GM15510 (cell line): ENCODE measurements around the gene RAMP1.

Source experiments
- POLR2A ChIP-seq: IDR thresholded peaks from 3 replicates; pipeline ENCODE4 v1.6.1; 2011; ENCODE audit warnings: borderline replicate concordance; ENCODE audit not compliant: insufficient read length; ENCODE audit errors: extremely low read depth

Gene RAMP1

DNA sequence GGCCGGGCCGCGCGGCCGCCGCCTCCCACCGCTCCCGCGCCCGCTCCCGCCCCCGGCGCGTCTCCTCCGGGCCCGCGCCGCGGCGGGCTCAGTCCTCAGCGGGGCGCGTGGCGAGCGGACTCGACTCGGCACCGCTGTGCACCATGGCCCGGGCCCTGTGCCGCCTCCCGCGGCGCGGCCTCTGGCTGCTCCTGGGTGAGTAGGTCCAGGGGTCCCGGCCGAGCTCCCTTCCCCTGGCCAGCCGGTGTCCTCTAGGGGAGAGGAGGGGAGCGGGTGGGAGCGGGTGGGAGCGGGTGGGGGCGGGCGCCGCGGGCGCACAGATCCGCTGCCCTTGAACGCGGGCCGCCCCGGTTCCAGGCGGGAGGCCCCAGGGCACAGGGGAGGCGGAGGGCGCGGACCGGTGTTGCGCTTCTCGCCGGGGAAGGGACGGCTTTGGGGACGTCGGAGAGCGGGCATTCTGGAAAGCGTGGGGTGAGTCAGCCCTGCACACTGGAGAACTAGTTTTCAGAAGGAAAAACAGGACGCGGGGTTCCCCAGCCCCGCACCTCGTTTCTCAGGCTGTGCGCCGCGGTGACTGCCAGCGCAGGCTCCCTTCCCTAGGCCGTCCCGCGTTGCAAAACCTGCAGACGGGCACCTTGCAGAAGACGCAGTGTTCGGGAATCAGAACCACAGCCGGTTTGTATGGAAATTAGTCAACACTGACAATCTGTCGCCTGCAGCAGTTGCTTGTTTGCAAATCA is at the start of gene RAMP1:
Gene RAMP1, plus strand, starts transcription at position 91 of the 740 bp plus-strand sequence. Its CDS starts 53 bp downstream, at position 144.
- no peak for TF ChIP-seq POLR2A

DNA sequence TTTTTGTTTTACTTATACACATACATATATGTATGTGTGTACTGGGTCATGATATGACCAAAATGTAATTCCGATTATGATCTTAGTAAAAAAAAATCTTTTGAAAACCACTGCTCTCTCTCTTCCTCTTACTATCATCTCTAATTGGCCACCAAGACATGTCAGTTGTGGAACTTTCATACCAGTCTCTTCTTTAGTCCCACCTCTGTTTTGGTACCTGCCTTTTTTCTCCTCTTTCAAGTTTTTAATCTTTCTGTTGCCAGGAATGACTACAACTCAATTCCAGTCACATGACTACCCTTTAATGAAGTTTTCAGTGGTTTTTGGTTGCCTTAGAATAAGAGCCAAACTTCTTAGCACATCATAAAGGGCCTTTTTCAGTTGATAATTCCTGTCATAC is 43.8 kb upstream of the RAMP1 start:
- TF ChIP-seq POLR2A, result no peak

DNA sequence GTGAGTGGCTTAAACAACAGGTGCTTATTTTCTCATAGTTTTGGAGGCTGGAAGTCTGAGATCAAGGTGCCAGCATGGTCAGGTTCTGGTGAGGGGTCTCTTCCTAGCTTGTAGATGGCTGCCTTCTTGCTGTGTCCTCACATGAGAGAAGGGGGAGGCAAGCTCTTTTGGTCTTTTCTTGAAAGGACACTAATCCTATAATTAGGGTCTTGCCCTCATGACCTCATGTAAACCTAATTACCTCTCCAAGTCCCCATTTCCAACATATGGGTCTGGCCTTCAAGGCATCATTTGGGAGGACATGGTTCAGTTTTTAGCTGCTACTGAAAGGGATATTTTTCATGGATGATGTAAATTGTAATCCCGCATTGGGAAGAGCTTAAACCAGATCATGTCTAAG is 42.9 kb upstream of the RAMP1 start:
- no peak for TF ChIP-seq POLR2A

DNA sequence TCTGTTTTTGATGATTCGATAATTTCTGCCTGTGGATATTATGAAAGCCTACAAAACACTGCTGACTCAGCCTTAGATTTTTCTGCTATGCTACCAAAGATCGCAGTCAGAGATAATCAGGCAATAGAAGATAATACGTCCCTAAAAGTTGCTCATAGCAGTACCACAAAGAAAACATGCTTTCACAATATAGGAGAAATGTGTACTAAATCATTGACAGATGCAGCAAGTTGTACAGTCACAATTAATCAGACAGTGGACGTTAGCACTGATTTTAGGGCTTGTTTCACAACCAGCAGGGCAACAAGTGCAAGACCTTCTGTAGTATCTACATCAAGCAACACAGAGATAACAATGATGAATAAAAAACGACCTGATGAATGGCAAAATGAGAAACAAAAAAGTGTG is 41.4 kb upstream of the RAMP1 start:
- no peak for TF ChIP-seq POLR2A

DNA sequence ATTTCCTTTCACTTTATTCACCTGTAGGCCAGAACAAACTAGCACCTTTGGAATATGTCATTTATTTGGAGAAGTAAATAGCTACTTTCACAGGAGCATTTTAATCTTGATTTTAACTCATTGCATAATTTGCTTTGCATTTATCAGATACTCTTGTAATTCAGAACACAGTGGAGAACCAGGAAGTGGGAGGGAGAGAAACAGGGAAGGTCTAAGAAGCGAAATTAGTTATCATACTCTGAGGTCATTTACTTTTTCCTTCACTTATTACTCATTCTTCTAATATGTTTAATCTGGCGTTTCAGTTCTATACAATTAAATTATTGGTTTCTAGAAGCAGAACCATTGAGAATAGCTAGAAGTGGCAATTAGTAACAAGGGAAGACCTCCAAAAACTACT is 40.2 kb upstream of the RAMP1 start:
- TF ChIP-seq POLR2A, result no peak

DNA sequence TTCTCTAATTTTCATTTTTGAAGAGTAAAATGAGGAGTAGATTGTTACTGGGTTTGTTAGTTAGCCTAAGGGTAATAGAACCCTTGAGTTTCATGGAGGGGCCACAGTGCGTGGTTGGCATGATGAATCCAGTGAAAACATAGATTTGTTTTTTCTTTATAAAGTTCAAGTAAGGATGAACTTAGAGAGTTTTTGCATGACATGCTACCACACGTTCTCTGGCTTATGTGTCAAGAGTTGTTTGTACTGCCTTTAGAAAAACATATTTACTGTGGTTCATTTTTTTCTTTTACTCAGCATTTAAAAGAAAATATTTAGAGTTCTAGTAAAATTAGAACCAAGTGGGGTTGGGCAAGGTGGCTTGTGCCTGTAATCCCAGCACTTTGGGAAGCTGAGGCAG is 39.0 kb upstream of the RAMP1 start:
- no peak for TF ChIP-seq POLR2A

DNA sequence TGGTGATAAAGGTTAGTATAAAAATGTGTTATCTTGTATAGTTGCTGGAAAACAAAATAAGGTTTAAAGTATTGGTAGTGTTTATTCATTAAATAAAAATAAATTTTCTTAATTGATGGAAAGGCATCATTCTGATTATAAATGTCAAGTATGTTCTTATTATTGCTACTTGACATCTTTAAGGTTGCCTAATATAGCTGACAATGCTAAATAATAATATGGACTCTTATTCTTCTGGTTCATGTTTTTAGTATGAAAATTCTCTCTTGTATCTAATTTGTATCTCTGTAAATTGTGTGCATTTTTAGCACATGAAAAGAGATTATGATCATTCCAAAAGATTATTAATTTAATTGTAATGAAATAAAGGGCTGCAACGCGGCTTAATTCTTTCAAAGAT is 35.9 kb upstream of the RAMP1 start:
- no peak for TF ChIP-seq POLR2A

DNA sequence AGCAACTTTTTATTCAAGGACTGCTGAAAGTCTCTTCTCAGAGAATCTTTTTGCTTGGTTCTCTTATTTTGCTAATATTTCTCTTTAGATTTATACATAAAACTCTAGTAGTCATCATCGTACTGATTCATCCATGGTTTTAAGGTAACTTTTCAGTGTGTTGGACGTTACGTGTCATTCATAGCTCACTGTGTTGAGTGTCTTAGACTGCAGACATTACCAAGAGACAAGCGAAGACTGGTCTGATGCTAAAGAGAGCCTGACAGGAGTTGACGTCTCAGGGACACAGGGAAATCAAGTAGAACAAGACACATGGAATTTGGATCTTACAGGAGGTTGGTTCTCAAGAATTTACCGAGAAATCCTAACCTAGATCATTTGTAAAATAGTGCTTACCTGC is 35.3 kb upstream of the RAMP1 start:
- no peak for TF ChIP-seq POLR2A

DNA sequence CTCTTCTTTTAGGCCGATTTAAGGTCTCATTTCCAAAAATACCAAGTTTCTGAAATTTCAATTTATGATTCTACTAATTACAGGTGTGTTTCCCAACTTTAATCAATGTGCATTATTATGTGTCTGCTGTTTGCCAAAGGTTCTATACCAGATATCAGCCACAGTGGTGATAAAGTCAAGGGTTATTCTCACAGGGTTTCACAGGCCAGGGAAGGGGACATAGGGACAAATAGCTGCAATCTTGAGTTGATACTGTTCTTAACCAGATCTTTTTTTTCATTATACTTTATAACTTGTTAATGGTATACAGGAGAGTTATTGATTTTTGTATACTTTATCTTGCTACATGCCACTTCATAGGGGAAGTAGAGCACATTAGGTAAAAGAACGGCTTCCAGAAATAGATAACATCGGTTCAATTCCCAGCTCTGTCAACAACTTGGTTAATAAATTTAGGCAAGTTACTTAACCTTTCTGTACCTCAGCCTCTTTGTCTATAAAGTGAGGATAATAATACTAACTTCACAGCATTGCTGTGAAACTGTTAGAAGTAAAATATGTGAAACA is 31.9 kb upstream of the RAMP1 start:
- TF ChIP-seq POLR2A, result no peak

DNA sequence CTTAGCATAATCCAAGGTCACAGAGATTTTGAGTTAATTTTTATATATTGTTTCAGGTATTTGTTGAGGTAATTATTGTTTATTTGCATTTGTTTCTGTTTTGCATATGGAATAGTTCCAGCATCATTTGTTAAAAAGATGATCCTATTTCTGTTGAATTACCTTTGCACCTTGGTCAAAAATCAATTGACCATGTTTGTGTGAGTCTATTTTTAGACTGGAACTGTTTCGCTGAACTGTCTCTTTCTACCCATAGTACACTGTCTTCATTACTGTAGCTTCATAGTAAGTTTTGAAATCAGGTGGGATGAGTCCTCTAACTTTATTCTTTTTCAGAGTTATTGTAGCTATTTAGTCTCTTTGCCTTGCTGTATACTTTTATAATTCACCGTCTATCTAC is 28.9 kb upstream of the RAMP1 start:
- no peak for TF ChIP-seq POLR2A

DNA sequence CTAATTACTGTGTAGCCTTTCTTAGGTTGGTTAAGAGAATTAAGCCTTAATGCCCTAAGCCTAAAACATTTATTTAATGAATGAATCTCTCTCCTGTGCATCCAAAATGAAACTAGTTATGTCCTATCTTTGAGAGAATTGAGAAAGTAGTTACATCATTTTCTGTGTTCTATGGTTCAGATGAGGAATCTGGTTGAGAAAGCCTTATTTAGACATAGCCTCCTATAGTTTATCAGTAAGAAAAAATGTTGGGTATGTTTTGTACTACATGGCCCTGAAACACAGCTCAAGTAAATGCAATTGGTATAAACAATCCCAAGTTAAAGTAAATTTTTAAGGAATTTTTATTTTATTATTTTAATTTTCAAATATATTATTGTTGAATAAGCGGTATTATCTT is 25.9 kb upstream of the RAMP1 start:
- TF ChIP-seq POLR2A, result no peak

DNA sequence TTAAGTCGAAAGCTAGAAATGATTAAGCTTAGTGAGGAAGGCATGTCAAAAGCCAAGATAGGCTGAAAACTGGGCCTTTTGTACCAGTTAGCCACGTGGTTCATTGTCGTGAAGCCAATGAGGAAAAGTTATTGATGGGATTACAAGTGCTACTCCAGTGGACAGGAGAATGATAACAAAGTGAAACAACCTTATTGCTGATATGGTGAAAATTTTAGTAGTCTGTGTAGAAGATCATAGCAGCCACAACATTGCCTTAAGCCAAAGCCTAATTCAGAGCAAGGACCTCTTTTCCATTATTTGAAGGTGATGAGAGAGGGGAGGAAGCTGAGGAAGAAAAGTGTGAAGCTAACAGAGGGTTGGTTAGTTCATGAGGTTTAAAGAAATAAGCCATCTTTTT is 24.1 kb upstream of the RAMP1 start:
- TF ChIP-seq POLR2A, result no peak

DNA sequence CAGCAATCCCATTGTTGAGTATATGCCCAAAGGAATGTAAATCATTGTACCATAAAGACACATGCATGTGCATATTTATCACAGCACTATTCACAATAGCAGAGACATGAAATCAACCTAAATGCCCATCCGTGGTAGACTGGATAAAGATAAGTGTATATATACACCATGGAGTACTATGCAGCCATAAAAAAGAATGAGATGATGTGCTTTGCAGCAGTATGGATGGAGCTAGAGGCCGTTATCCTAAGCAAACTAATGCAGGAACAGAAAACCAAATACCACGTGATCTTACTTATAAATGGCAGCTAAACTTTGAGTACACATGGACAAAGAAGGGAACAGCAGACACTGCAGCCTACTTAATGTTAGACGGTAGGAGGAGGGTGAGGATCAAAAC is 18.4 kb upstream of the RAMP1 start:
- TF ChIP-seq POLR2A, result no peak

DNA sequence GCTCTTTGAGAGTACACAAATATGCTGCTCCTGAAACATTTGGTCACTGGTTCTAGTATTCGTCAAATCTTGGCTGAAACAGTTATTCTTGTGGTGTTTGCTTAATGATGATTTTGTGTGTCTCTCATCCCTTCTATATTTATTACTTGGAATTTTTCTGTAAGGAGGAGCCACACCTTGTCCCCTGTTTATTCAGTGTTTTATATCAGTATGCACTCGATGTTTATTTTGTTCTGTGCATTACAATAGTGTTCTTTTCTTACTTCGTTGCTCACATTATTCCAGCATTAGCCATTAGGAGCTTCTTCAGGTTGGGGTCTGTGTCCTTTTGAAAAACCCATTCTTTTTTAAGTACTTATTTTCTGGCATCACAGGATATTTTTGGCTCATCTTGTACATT is 5.1 kb upstream of the RAMP1 start:
- no peak for TF ChIP-seq POLR2A

DNA sequence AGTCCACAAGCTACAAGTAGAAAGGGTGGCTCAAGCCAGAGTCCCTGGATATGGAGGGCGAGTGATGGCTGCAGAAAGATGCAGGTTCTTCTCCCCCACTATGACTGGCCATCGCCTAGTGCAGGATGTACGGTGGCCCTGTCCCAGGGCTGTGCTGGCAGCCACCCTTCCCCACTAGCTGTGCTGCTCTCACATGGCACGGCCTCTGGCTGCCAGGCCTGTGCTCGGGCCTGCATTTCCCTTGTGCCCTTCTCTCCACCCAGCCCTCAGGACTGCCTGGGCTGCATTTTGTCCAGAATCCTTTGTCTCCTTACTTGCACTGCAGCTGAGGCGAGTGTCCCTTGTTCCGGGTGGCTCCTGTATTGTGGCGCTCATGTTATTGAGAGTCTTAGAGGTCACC is 1.6 kb upstream of the RAMP1 start:
- no peak for TF ChIP-seq POLR2A

DNA sequence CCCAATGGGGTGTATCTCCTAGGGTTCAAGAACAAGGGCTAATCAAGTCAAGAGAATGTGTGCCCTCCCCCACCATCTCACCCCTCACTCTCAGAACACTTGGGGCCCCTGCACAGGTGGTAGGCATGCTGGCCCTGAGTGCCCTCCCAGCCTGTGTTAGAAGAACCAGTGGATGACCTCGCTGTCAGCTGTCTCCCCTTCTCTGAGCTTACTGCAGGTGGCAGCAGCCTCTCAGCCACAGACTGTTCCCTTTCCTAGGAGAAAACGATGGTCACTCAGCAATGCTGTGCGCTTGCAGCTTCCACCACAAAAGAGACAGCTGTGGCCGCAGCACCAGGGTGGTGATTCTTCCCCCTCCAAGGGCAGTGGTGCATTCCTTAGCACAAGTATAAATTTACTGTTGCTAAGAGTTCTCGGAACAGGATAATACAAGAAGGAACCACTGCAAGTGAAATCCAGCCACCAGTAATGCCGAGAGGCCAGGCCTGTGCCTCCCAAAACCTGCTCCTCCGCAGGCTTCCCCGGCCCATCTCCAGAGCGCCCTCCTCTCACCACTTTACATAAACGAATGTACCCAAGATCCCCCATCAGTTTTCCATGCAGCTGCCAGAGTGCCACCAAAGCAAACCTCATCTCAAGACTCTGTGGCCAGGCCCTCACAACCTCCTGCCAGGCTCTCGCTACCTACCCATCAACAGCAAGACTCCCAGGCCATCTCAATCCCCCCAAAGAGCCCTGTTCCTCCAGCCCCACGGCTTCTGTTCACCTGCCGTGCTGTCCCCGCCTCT is 935 bp upstream of the RAMP1 start:
- TF ChIP-seq POLR2A, result no peak

DNA sequence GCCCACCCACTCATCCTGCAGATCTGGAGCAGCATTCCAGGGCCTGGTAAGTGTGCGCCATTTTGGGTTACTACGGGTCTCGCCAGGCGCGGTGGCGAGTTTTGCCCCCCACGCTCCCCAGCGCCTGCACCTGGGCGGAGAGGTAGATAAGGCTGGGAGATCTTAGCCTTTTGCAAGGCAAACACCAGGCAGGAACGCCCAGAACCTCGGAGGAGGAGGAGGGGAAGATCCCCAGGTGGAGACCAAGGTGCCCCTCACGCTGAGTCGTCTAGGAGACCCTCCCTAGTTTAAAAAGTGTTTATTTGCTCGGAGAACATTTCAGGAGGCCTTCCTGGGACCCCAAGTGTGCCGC is 365 bp upstream of the RAMP1 start:
- TF ChIP-seq POLR2A, result no peak

DNA sequence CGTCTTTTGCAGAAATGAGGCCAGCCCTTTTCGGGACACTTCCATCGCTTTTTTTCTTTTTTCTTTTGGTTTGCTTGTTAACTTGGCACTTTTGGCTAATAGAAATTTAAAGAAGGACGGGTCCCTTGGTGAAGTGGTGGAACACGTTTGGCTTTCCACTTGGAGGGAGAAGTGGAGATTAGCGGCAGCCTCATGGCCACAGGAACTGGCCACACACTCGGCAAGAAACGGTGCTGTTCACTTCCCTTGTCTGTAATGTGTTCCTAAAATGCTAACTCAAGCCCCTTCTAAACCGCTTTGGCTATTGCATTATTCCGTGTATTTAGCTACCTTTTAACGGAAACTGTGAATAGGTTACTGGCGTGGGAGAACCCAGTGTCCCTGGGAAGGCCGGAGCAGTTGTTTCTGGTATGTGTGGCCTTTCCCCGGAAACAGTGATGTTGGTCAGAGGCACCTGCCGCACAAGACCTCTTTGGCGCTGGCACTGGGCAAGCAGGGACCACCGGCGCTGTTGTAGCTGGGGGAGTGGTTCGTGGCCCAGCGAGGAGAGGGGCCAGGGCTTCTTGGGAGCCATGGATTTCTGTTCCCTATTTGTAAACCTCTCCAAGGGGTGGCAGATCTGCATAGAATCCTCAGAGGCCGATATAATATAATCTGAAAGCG is 981 bp downstream of the RAMP1 start:
- no peak for TF ChIP-seq POLR2A
